Peyer's patch (tissue), 4 donors: Measurements from ENCODE around the gene SPRING1.
"Not testable (repeated sequence)": the region's sequence is repeated elsewhere in the genome, so short reads cannot be mapped to it uniquely, and the experiment has no call there.

Source experiments
- CTCF ChIP-seq, 6 experiments: fragments of 450-650 bp in 4 of 6; fragments of 200-600 bp in 2 of 6; sonication (generic) in 1 of 6; IDR thresholded peaks; one replicate each; pipeline ENCODE4 v1.5.1; 2017 to 2019; ENCODE audit warnings: antibody characterized with exemption in 6 of 6, mild to moderate bottlenecking in 3 of 6, moderate library complexity in 1 of 6
- POLR2A ChIP-seq, 2 donors: fragments of 450-650 bp; IDR thresholded peaks; one replicate each; pipeline ENCODE4 v1.5.1; 2017; ENCODE audit warnings: antibody characterized with exemption in 2 of 2, mild to moderate bottlenecking in 2 of 2, moderate library complexity in 2 of 2

- not testable (repeated sequence) for TF ChIP-seq CTCF, POLR2A (IDR thresholded peaks at IDR 0.05)
Measured at GRCh38 chr12:116754783-116755182, 16.9 kb upstream of the SPRING1 start.
